Measurements from ENCODE around the gene HMGN4.

HMGN4 gene

GRCh38 chr6:26534681-26535465 lies 3.3 kb upstream of the HMGN4 start:
- TF ChIP-seq CTCF (IDR thresholded peaks at IDR 0.05; ENCODE audit: insufficient read depth, missing control alignments) = no peak
- FAIRE-seq = no peak

GRCh38 chr6:26536571-26537159 lies 1.5 kb upstream of the HMGN4 start:
- FAIRE-seq (no peak), DNase-seq (ENCODE audit: insufficient read length, low spot score) (no peak)
- TF ChIP-seq CTCF (IDR thresholded peaks at IDR 0.05; ENCODE audit: insufficient read depth, missing control alignments) = no peak

More at GRCh38 chr6:26534681-26535465, 3.3 kb upstream of the HMGN4 start:
- no peak for DNase-seq (ENCODE audit: insufficient read length, low spot score)

GRCh38 chr6:26537160-26537845 lies 863 bp upstream of the HMGN4 start:
- FAIRE-seq (no peak), DNase-seq (ENCODE audit: insufficient read length, low spot score) (no peak)
- TF ChIP-seq CTCF (IDR thresholded peaks at IDR 0.05; ENCODE audit: insufficient read depth, missing control alignments) = no peak

- TF ChIP-seq CTCF (IDR thresholded peaks at IDR 0.05; ENCODE audit: insufficient read depth, missing control alignments) = no peak
- DNase-seq (ENCODE audit: insufficient read length, low spot score) (no peak), FAIRE-seq (no peak)
Measured at GRCh38 chr6:26538572-26538902, 371 bp downstream of the HMGN4 start.

GRCh38 chr6:26539071-26539615 lies 977 bp downstream of the HMGN4 start:
- DNase-seq (ENCODE audit: insufficient read length, low spot score) (no peak), FAIRE-seq (no peak)
- TF ChIP-seq CTCF (IDR thresholded peaks at IDR 0.05; ENCODE audit: insufficient read depth, missing control alignments) = no peak

- TF ChIP-seq CTCF (IDR thresholded peaks at IDR 0.05; ENCODE audit: insufficient read depth, missing control alignments) = no peak
- FAIRE-seq = no peak
- DNase-seq (ENCODE audit: insufficient read length, low spot score) = no peak
Measured at GRCh38 chr6:26541579-26541978, 3.4 kb downstream of the HMGN4 start.
